Gastroesophageal sphincter (tissue), 4 donors: ENCODE measurements around the gene DENND1C. TPM values are rescaled to one million over a fixed set of nuclear protein-coding genes. Genes with fewer than 3 reads are reported as not detected.

Experiments used
- ATAC-seq: fragments of 150-250 bp; one replicate; pipeline ENCODE4 v1.9.1; 2016; ENCODE audit warnings: mild to moderate bottlenecking, moderate library complexity
- H3K27ac ChIP-seq, 4 donors: fragments of 200-600 bp; sonication (generic) in 3 of 4; 1 replicate in 3 of 4; 2 replicates in 1 of 4; pipeline ENCODE4 v1.5.1; 2016 to 2019
- H3K27me3 ChIP-seq: fragments of 200-600 bp; sonication (generic); one replicate; pipeline ENCODE4 v1.5.1; 2019
- H3K36me3 ChIP-seq, 2 donors: fragments of 200-600 bp; sonication (generic); one replicate each; pipeline ENCODE4 v1.5.1; 2019; ENCODE audit warnings: control low read depth in 1 of 2
- H3K4me1 ChIP-seq, 3 donors: fragments of 200-600 bp; sonication (generic); 1 replicate in 2 of 3; 2 replicates in 1 of 3; pipeline ENCODE4 v1.5.1; 2016 to 2019; ENCODE audit warnings: control low read depth in 2 of 3
- H3K4me3 ChIP-seq, 2 donors: fragments of 200-600 bp; sonication (generic); one replicate each; pipeline ENCODE4 v1.5.1; 2019; ENCODE audit warnings: mild to moderate bottlenecking in 1 of 2, moderate library complexity in 1 of 2
- H3K9me3 ChIP-seq, 3 donors: fragments of 200-600 bp; sonication (generic); one replicate each; pipeline ENCODE4 v1.5.1; 2017 to 2019; ENCODE audit warnings: control low read depth in 2 of 3
- EP300 ChIP-seq: sonication (generic); formaldehyde crosslinking; IDR thresholded peaks from one replicate; pipeline ENCODE4 v1.6.1; 2017; ENCODE audit warnings: antibody characterized with exemption, mild to moderate bottlenecking
- POLR2A ChIP-seq, 2 donors: fragments of 450-650 bp; IDR thresholded peaks; one replicate each; pipeline ENCODE4 v1.6.1; 2017; ENCODE audit warnings: antibody characterized with exemption in 2 of 2, mild to moderate bottlenecking in 2 of 2, moderate library complexity in 1 of 2
- POLR2AphosphoS5 ChIP-seq: sonication (generic); formaldehyde crosslinking; IDR thresholded peaks from one replicate; pipeline ENCODE4 v1.6.1; 2017; ENCODE audit warnings: antibody characterized with exemption
- WGBS, 2 donors: methylation state at CpG; one replicate each; pipeline ENCODE4 v1.1.5; 2018; ENCODE audit warnings: low coverage in 1 of 2; 5-methylcytosine and 5-hydroxymethylcytosine counted together
- total RNA-seq, 4 donors: library from RNA; depleted of rRNA; stranded (reverse); fragments of >200 nt; gene quantifications; one replicate each; pipeline ENCODE4 v1.1.0, GENCODE V29; 2016
- TF ChIP-seq, protein P1 (sequence below), 4 experiments: fragments of 200-600 bp in 2 of 4; fragments of 450-650 bp in 2 of 4; sonication (generic) in 1 of 4; IDR thresholded peaks; one replicate each; pipeline ENCODE4 v1.5.1; 2017 to 2019; ENCODE audit warnings: antibody characterized with exemption in 4 of 4, mild to moderate bottlenecking in 2 of 4, moderate library complexity in 2 of 4

The DENND1C gene
- total RNA-seq, 4 donors from 2014 or later: 0.57 to 6.1 (median 1.5) TPM

DNA sequence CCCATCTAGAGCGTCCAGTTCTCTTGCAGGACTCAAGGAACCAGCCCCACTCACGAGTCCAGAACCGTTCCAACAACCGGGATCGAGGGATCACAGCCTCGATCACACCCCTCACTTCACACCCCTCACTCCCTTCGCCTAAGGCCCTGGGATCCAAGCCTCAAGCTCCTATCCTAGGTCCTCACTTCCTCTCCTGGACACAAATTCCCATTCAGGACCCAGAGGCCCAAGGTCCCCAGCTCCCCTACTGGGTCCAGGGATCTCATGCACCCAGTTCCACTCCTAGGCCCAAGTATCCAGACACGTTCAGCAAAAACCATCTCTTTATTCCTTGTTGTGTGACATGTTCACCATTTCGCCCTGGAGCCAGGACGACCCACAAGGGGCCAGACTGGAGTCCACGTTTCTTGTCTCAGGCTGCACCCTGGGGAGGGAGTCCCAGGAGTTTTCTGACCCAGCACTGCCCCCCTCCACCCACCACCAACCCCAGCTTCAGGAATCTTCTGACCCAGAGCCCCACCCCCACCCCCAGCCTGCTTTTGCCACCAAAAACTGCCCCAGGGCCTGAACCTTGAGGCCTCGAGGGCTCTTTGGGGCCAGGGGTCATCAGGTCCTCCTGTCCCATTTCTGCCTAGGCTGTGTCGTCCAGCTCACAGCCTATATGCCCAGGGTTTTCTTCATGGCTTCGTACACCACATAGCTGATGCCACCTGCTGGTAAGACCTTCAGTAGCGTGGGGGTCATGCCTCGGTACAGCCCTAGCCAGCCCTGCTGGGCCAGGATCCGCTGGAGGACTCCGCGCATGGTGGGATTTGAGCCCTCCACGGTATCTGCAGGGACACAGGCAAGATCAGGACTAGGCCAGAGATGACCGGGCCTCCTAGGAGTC, 55.6 kb downstream of the DENND1C start:
- H3K4me1 ChIP-seq: peaks cover 0 to 38% (median 18%) of the 10 kb centered on the region in 3 donors
- H3K9me3 ChIP-seq: no peaks in the 10 kb centered on the region
- H3K36me3 ChIP-seq: peaks cover 0 to 13% of the 10 kb centered on the region in 2 donors
- ATAC-seq: no peak
- H3K27me3 ChIP-seq: no peaks in the 10 kb centered on the region
- peak overlapping the region; percentile 41 to 90 (median 86) for H3K27ac ChIP-seq
- 93 to 96% methylated on average over 8 to 9 of the region's 21 CpGs for WGBS, 2 donors
- TF ChIP-seq POLR2AphosphoS5 (no peak), EP300 (no peak), POLR2A (IDR thresholded peaks at IDR 0.05) (no peak)
- TF ChIP-seq, protein P1, sequence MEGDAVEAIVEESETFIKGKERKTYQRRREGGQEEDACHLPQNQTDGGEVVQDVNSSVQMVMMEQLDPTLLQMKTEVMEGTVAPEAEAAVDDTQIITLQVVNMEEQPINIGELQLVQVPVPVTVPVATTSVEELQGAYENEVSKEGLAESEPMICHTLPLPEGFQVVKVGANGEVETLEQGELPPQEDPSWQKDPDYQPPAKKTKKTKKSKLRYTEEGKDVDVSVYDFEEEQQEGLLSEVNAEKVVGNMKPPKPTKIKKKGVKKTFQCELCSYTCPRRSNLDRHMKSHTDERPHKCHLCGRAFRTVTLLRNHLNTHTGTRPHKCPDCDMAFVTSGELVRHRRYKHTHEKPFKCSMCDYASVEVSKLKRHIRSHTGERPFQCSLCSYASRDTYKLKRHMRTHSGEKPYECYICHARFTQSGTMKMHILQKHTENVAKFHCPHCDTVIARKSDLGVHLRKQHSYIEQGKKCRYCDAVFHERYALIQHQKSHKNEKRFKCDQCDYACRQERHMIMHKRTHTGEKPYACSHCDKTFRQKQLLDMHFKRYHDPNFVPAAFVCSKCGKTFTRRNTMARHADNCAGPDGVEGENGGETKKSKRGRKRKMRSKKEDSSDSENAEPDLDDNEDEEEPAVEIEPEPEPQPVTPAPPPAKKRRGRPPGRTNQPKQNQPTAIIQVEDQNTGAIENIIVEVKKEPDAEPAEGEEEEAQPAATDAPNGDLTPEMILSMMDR (IDR thresholded peaks at IDR 0.05): no peak
- peak overlapping the region in 1 of 2 donors; percentile 28 for H3K4me3 ChIP-seq

DNA sequence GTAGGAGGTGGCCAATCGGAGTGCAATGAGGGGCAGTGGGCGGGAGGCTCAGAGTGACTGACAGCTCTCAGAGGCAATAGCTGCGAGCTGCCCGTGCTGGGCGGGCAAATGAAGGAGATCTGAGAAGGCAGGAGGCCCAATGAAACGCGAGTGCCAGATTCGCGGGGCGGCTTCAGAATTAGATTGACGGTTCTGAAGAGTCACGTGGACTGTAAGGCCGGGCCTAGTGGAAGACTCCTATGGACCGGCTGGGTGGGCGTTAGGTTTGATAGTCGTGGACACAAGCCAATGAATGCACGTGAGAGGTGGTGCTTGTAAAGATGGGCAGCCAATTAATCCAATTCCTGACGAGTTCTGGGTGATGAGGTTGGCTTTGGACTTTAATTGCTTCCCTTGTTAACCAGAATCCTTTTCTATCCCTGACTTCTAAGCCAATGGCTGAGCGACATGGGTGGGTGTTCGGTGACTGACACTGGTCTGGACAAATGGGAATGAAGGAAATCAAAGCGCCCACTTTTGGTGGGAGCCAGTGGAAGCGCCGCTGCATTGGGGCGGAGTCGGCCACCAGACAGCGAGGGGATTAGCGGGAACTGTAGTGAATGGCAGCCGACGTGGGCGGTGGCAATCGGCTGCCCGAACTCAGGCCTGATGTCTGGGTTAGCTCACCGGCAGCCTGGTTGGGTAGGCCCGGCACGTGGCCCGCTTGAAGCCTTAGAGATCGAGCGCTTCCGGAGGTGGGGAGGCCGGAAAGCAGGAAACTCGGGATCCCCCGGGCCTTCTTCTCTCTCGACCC, 56.5 kb downstream of the DENND1C start:
- Histone ChIP-seq H3K4me3 (peak overlapping the region in 1 of 2 donors; percentile 88), H3K36me3 (peaks cover 0 to 21% of the 10 kb centered on the region in 2 donors), H3K9me3 (no peaks in the 10 kb centered on the region), H3K27me3 (no peaks in the 10 kb centered on the region), H3K4me1 (peaks cover 0 to 46% (median 18%) of the 10 kb centered on the region in 3 donors), H3K27ac (peak overlapping the region; percentile 41 to 90 (median 86))
- peak; percentile 95 for ATAC-seq
- WGBS, 2 donors: 8 to 16% methylated on average over 11 to 12 of the region's 43 CpGs
- TF ChIP-seq, protein P1 (IDR thresholded peaks at IDR 0.05): no peak
- peak; percentile 64 for TF ChIP-seq POLR2AphosphoS5

DNA sequence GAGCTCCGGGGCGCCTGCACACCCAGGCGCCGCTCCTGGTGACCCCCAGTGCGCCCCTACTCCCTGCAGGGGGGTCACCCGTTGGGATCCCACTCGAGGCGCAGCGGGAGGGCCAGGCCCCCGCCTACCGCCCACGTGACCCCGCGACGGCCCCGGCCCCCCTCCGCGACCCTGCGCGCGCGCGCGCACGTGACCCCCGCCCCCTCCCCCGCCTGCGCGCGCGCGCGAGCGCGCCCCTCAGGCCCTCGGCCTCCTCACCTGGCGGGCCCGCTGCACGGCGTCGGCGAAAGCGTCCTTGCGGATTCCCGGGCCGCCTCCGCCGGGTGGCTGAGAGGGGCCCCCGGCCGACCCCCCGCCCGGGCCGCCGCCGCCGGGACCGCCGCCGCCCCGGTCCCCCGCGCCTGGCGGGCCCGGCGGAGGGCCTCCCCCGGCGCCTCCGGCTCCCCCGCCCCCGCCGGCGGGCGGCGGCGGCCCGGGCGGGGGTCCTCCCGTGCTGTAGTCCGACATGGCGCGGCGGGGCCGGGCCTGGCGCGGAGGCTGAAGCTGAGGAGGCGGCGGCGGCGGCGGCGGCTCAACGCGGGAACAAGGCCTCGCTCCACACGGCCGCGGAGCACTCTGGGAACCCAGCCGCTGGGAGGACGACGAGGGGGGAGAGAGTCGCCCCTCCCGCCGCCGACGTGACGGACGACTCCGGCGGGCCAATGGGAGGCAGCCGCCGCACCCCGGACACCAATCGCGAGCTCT, 57.2 kb downstream of the DENND1C start, which contains the start of gene KHSRP:
TSS of gene KHSRP (minus strand) at position 617 of the 744 bp plus-strand sequence. CDS start at position 507, 110 bp downstream.
- peaks cover 0 to 29% of the 10 kb centered on the region in 2 donors for H3K36me3 ChIP-seq
- TF ChIP-seq, protein P1 (IDR thresholded peaks at IDR 0.05): no peak
- peak; percentile 86 for TF ChIP-seq POLR2AphosphoS5
- TF ChIP-seq POLR2A (IDR thresholded peaks at IDR 0.05): peak; percentile 76 to 80
- no peaks in the 10 kb centered on the region for H3K9me3 ChIP-seq
- 0% methylated on average over 9 of the region's 114 CpGs; no CpG with 5 or more reads in 1 of the 2 donors for WGBS, 2 donors
- peaks cover 0 to 54% (median 18%) of the 10 kb centered on the region in 3 donors for H3K4me1 ChIP-seq
- no peak for ATAC-seq
- H3K27ac ChIP-seq: peak within 1 kb of the TSS; percentile 41 to 90 (median 86)
- H3K27me3 ChIP-seq: no peaks in the 10 kb centered on the region
- H3K4me3 ChIP-seq: peak within 1 kb of the TSS; percentile 71 to 88

DNA sequence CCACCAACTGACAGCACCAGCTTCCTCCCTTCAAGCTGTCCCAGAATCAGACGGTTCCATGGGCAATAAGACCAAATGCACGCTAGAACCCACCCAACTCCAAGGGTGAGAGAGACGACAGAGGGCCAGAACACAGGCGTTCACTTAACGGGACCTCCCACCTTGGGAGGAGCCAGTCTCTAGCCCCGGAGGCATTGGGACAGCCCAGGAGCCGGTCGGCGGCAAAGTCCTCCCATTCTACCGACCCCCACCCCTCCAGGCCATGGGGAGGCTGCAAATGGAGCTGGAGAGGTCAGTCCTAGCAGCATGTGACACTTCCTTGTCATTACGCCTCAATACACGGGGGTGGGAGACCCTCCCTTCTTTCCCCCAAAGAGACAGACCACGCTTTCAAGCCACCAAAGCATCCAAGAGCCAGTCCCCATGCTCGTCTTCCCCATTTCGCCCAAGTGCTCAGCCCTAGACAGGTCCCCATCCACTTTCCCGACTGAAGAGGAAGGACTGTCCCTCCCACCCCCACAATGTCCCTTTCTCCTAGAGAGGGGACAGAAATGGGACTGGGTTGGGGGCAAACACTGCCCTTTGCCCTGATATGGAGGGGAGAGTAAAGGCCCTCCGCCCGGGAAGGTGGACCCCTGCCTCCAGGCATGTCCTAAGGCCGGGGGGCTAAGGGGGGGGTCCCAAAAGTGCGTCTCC, 57.9 kb downstream of the DENND1C start:
- Histone ChIP-seq H3K4me3 (peak overlapping the region; percentile 71 to 88), H3K9me3 (no peaks in the 10 kb centered on the region), H3K27ac (peak overlapping the region; percentile 5 to 86 (median 82)), H3K4me1 (peaks cover 0 to 54% (median 18%) of the 10 kb centered on the region in 3 donors), H3K36me3 (peaks cover 0 to 36% of the 10 kb centered on the region in 2 donors), H3K27me3 (no peaks in the 10 kb centered on the region)
- WGBS, 2 donors: 0% methylated on average over 7 to 10 of the region's 20 CpGs
- ATAC-seq: no peak
- TF ChIP-seq POLR2AphosphoS5 (no peak), POLR2A (IDR thresholded peaks at IDR 0.05) (no peak), EP300 (no peak)
- TF ChIP-seq, protein P1 (IDR thresholded peaks at IDR 0.05): no peak
